ENCODE measurements around the gene PRAMEF1.

DNA sequence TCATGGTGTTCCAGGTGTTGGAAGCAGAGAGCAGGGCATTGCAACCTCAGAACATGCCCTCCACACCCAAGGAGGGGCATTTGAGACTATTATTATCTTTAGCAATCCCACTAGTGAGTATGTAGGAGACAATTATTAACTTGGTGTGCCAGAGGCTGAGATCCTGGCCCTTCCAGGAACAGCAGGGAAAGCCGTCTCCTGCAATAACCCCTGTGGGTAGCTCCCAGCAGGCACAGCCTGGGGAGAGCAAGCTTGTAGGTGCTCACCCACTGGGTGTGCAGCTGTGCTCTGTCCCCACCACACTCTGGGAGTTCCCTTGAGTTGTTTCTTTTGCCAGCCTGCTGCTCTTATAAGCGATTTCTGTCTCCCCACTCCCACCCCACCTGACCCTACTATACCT lies 34.9 kb upstream of the PRAMEF1 start:
- TF ChIP-seq EZH2 (IDR thresholded peaks at IDR 0.05; ENCODE audit: insufficient read depth, poor library complexity, severe bottlenecking) (no peak), EZH2phosphoT487 (IDR thresholded peaks at IDR 0.05; ENCODE audit: insufficient read depth, low read depth) (no peak)
